Erythroblast (primary cell): ENCODE measurements around the gene ORM1.

ENCODE experiments used
- DNase-seq, 2 experiments: peaks; one replicate each; lab custom pipeline; 2025; lab: John Stamatoyannopoulos, UW
- GATA1 ChIP-seq: IDR thresholded peaks from 2 replicates; pipeline ENCODE4 v1.6.1; 2011; ENCODE audit warnings: low read depth, mild to moderate bottlenecking, control low read depth, low read length, moderate library complexity
- POLR2A ChIP-seq: IDR thresholded peaks from 2 replicates; pipeline ENCODE4 v1.6.1; 2011; ENCODE audit warnings: mild to moderate bottlenecking, low read length

ORM1 gene

GRCh38 chr9:114334490-114334889 is 11.6 kb downstream of the ORM1 start:
- no peak for DNase-seq
- TF ChIP-seq GATA1 = no peak
- TF ChIP-seq POLR2A = no peak

GRCh38 chr9:114335745-114336144 is 12.8 kb downstream of the ORM1 start:
- DNase-seq = no peak
- TF ChIP-seq GATA1 (no peak), POLR2A (no peak)

DNA sequence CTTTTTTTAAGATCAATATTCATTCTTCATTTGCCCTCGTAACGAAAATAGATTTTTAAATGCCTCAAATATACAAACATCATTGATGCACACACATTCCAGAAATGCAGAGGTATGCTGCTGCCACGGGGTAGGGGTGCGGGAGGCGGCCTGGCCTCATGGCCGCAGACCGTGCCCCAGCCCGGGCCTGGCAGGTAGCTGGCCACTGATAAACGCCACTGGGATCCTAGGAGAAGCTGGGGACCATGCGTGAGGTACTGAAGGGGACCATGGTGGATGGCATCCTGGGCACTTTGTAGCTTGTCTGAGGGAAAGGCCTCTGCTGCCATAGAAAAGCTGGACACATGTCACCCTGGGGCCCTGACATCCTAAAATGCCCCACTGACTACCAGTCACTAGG is 13.3 kb downstream of the ORM1 start:
- DNase-seq = no peak
- no peak for TF ChIP-seq POLR2A
- TF ChIP-seq GATA1 = no peak

- TF ChIP-seq POLR2A (no peak), GATA1 (no peak)
Observed at GRCh38 chr9:114336699-114337395, 13.9 kb downstream of the ORM1 start.

DNA sequence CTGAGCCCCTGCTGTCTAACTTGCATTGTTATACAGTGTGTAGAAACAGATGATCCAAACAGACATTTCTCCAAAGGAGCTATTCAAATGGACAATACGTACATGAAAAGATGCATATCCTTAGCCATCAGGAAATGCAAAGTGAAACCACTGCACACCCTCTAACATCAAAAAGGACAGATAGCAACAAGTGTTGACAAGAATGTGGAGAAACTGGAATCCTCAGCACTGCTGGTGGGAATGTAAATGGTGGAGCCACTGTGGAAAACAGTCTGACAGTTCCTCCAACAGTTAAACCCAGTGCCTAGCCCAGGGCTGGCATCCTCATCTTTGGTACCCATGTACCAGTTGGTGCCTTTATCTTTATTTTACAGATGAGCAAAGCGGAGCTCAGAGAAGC is 15.3 kb downstream of the ORM1 start:
- no peak for TF ChIP-seq GATA1
- no peak for TF ChIP-seq POLR2A
- no peak for DNase-seq

More at GRCh38 chr9:114336699-114337395, 13.9 kb downstream of the ORM1 start:
- no peak for DNase-seq

- TF ChIP-seq GATA1 (no peak), POLR2A (no peak)
- DNase-seq = peak; percentile 27 to 56
Observed at GRCh38 chr9:114339130-114339908, 16.4 kb downstream of the ORM1 start.

GRCh38 chr9:114341152-114341830 is 18.4 kb downstream of the ORM1 start:
- no peak for TF ChIP-seq GATA1
- TF ChIP-seq POLR2A = no peak
- DNase-seq = no peak

DNA sequence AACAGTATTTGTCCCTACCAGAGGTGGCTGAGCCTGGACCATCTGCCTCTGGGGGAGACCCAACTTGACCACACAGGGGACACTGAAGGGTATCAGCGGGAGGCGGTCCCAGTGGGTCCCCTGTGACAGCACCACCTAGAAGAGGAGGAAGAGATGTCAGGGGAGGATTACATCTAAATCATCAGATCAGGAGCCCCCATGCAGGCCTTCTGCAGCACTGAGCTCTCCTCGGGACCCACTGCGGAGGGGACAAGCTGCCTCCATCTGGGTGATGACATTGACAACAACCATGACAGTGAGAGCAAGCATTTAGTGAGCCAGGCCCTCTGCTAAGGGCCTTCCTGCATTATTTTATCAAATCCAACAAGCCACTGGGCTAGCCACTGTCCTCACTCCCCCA is 19.1 kb downstream of the ORM1 start:
- TF ChIP-seq POLR2A (no peak), GATA1 (no peak)
- no peak for DNase-seq

DNA sequence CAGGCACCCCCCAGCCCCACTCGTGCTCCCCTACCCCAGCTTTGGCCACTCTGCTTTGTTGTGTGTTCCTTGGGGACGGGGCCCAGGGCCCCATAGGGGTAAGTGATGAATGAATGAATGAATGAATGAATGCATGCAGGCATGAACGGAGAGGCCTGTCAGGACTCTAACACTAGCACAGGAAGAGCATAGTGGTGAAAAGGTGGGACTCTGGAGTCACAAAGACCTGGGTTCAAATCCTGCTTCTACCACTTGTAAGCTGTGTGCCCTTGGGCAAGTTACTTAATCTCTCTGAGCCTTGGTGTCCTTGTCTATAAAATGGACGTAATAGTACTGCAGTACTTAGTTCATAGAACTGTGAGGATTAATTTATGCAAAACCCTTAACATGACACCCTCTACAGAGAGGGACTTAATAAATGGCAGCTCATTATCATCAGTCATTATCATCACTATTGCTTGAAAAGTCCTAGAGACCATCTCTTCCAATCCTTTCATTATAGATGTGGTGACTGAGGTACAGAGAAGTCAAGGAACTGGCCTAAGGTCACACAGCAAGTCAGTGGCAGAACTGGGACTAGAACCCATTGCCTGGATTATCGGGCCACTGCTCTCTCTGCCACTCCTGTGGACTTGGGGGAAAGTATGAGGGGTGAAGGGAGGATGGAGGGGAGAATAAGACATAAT is 20.0 kb downstream of the ORM1 start:
- TF ChIP-seq GATA1 (no peak), POLR2A (no peak)
- DNase-seq = no peak

DNA sequence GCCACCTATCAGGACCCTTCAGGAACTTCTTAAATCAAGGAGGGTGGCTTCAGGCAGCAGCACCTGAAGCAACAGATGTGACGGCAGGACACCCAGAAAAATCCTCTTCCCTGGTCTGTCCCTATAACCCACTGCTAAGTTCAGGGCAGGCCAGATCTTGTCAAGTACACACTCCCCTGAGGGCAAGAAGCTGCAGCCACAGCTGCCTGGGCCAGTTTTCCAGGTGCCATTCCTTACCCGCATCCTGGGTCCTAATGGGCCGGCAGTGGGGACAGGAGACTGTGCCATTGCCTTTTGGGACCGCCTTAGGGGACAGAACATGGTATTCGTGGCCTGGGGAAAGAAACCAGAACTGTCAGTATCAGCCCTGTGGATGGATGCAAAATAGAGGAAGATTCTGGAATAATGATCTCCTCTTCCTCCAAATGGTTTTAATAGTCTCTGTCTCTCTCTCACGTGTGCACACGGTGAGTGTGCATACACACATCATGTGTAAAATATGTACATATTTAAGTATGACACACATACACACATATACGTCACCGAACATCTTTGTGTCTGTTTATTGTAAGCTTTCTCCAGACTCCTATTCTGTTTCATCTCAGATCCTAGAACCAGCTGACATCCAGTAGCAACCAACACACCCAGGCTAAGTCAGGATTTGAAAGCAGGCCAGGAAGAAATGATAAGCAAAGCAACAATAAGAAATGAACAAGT is 20.7 kb downstream of the ORM1 start:
- no peak for DNase-seq
- TF ChIP-seq GATA1 = no peak
- TF ChIP-seq POLR2A = no peak

- no peak for TF ChIP-seq POLR2A
- no peak for TF ChIP-seq GATA1
- no peak for DNase-seq
Observed at GRCh38 chr9:114344188-114344566, 21.3 kb downstream of the ORM1 start.

DNA sequence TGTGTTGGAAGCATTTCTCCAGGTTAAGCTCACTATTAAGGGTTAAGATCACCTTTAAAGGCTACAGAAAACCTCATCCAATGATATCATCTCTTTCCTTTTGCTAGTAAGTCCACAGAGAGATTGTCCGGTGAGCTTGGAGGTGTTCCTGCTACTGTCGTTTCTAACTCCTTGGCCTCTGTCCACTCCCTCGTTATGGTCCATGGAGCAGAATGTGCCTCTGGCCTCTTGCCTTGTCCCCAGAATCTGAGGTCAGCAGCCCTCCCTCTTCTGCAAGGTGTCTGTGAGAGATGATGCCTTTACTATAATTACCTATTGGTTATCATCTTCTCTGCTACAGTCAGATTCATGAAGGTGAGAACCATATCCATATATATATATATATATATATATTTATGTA is 21.8 kb downstream of the ORM1 start:
- DNase-seq = no peak
- TF ChIP-seq POLR2A (no peak), GATA1 (no peak)

DNA sequence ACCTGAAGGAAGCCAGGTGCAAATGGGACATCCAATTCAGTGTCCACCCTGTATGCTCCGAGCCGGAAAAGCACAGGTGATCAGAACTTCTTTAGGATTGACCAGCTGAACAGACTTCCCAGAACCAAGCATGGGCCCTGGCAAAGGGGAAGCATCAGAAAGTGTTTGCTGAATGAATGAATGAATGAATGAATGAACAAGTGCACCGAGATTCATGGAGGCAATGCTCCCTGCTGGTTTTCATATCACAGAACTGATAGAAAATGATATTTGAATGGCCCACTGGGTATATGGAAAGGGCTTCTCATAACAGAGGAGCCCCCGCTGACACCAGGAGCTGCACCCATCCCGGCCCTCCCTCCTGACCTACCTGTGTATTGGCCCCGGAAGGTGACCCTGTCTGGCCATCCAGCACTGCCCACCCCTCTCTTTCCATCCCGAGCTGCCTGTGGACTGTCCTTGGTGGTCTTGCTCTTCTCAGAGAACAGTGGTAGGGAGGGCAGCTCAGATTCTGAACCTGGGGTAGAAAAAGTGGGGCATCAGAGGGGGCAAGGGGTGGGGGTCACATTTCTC is 22.7 kb downstream of the ORM1 start:
- DNase-seq = no peak
- TF ChIP-seq POLR2A (no peak), GATA1 (no peak)

DNA sequence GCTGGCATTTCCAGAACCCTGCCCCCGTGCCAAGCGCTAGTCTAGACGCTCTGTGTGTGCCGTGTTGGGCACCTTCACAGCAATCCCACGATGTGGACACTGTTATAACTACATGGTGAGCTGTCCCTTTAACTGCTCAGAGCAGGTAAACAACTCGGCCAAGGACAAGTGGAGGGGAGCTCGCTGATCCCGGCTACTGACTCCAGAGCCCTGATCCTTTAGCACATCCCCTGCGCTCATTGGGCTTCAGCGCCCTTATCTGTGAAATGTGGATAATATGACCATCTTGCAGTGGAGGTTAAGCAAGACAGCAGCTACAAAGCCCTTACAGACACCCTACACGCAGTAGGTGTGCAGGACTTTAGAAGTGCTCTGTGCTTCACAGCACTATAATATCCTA is 23.2 kb downstream of the ORM1 start:
- no peak for DNase-seq
- TF ChIP-seq GATA1 (no peak), POLR2A (no peak)
